B cell (primary cell): ENCODE measurements around the gene SNCA. TPM values are rescaled to one million over a fixed set of nuclear protein-coding genes. Genes with fewer than 3 reads are reported as not detected.

Experiments used
- ATAC-seq: fragments of 200-7000 bp; cut with Tn5 transposase; one replicate; pipeline ENCODE4 v1.10.0; 2021; ENCODE audit warnings: low read depth, mild to moderate bottlenecking, moderate number of reproducible peaks, moderate library complexity
- CTCF ChIA-PET: fragments of 350-600 bp; sonication (Branson Sonifier 250); formaldehyde crosslinking; loops from one replicate; lab custom pipeline; 2021; ENCODE audit warnings: antibody characterized with exemption, inconsistent platforms; lab: Charles Lee
- POLR2A ChIA-PET: fragments of 350-600 bp; sonication (Branson Sonifier 250); formaldehyde crosslinking; loops from one replicate; lab custom pipeline; 2021; ENCODE audit warnings: antibody characterized with exemption; lab: Charles Lee
- DNase-seq: peaks from one replicate; pipeline ENCODE4 v3.0.0; 2013
- H2AFZ ChIP-seq: 2 replicates; pipeline ENCODE4 v1.6.1; 2012; ENCODE audit warnings: mild to moderate bottlenecking, low read depth, low read length; ENCODE audit not compliant: insufficient read depth, poor library complexity, severe bottlenecking
- H3K27ac ChIP-seq, 2 donors: 1 replicate in 1 of 2; 2 replicates in 1 of 2; pipeline ENCODE4 v1.5.1; 2012 to 2013; ENCODE audit warnings: low read length in 2 of 2, mild to moderate bottlenecking in 2 of 2, moderate library complexity in 1 of 2
- H3K27me3 ChIP-seq, 4 experiments: fragments of 200-600 bp in 1 of 4; sonication (generic) in 1 of 4; replicated peaks in 1 of 4; 1 replicate in 2 of 4; 2 replicates in 2 of 4; pipeline versions ENCODE4 v1.6.1 to v1.7.0; 2013 to 2016; ENCODE audit warnings: low read length in 3 of 4, mild to moderate bottlenecking in 2 of 4, mixed read lengths in 1 of 4, moderate library complexity in 1 of 4; ENCODE audit not compliant: insufficient read depth in 4 of 4, control insufficient read depth in 3 of 4; ENCODE audit errors: control extremely low read depth in 1 of 4
- H3K36me3 ChIP-seq, 2 experiments: replicated peaks in 1 of 2; 1 replicate in 1 of 2; 2 replicates in 1 of 2; pipeline versions ENCODE4 v1.6.1 to v1.7.1; 2013; ENCODE audit warnings: low read length in 1 of 2; ENCODE audit not compliant: insufficient read depth in 2 of 2, control insufficient read depth in 1 of 2; ENCODE audit errors: control extremely low read depth in 1 of 2, extremely low read depth in 1 of 2
- H3K4me1 ChIP-seq, 2 donors: fragments of 200-600 bp in 1 of 2; sonication (generic) in 1 of 2; 1 replicate in 1 of 2; 2 replicates in 1 of 2; pipeline versions ENCODE4 v1.5.1 to v1.6.1; 2013 to 2017; ENCODE audit warnings: low read length in 2 of 2; ENCODE audit not compliant: control insufficient read depth in 2 of 2, insufficient read depth in 2 of 2
- H3K4me2 ChIP-seq: replicated peaks from 2 replicates; pipeline ENCODE3; 2012; ENCODE audit warnings: mild to moderate bottlenecking, low read depth, low read length; ENCODE audit not compliant: poor library complexity, severe bottlenecking
- H3K4me3 ChIP-seq, 5 experiments: fragments of 200-600 bp in 1 of 5; sonication (generic) in 1 of 5; 1 replicate in 3 of 5; 2 replicates in 2 of 5; pipeline versions ENCODE4 v1.5.1 to v1.7.0; 2011 to 2016; ENCODE audit warnings: low read length in 4 of 5, mild to moderate bottlenecking in 4 of 5, low read depth in 2 of 5, control low read depth in 1 of 5, moderate library complexity in 1 of 5; ENCODE audit not compliant: insufficient read depth in 1 of 5; ENCODE audit errors: control extremely low read depth in 1 of 5, extremely low read depth in 1 of 5
- H3K79me2 ChIP-seq: fragments of 200-600 bp; sonication (generic); one replicate; pipeline ENCODE4 v1.6.0; 2016; ENCODE audit warnings: low read length; ENCODE audit not compliant: control insufficient read depth, insufficient read depth
- H3K9ac ChIP-seq: fragments of 200-600 bp; sonication (generic); 2 replicates; pipeline ENCODE4 v1.6.1; 2017; ENCODE audit warnings: mild to moderate bottlenecking, low read length, moderate library complexity
- H3K9me3 ChIP-seq, 3 donors: one replicate each; pipeline versions ENCODE4 v1.6.1 to v1.7.1; 2013; ENCODE audit warnings: low read length in 2 of 3; ENCODE audit not compliant: control insufficient read depth in 2 of 3, insufficient read depth in 1 of 3; ENCODE audit errors: control extremely low read depth in 1 of 3
- H4K20me1 ChIP-seq: 2 replicates; pipeline ENCODE4 v1.6.0; 2012; ENCODE audit warnings: mild to moderate bottlenecking, low read length; ENCODE audit not compliant: insufficient read depth, control insufficient read depth, poor library complexity, severe bottlenecking
- H3K27ac Mint-ChIP-seq: one replicate; pipeline ENCODE4 v1.8.0; 2021; ENCODE audit warnings: mixed read lengths
- H3K27me3 Mint-ChIP-seq: one replicate; pipeline ENCODE4 v1.8.0; 2021; ENCODE audit warnings: mixed read lengths
- H3K4me1 Mint-ChIP-seq: one replicate; pipeline ENCODE4 v1.8.0; 2021; ENCODE audit warnings: mixed read lengths
- H3K4me3 Mint-ChIP-seq: one replicate; pipeline ENCODE4 v1.8.0; 2021; ENCODE audit warnings: mixed read lengths
- H3K9me3 Mint-ChIP-seq: one replicate; pipeline ENCODE4 v1.8.0; 2022; ENCODE audit warnings: mixed read lengths; ENCODE audit not compliant: insufficient read depth
- CTCF ChIP-seq: fragments of 200-600 bp; IDR thresholded peaks from one replicate; pipeline ENCODE4 v1.8.0; 2022; ENCODE audit warnings: antibody characterized with exemption, mild to moderate bottlenecking
- EZH2 ChIP-seq: IDR thresholded peaks from 2 replicates; pipeline ENCODE4 v1.6.1; 2012; ENCODE audit warnings: borderline replicate concordance, low read depth, mild to moderate bottlenecking, moderate library complexity, low read length; ENCODE audit not compliant: insufficient read depth, poor library complexity, severe bottlenecking
- WGBS: methylation state at CpG from one replicate; pipeline ENCODE4 v1.1.5; 2013; ENCODE audit warnings: missing lambda C conversion rate; ENCODE audit not compliant: insufficient coverage; 5-methylcytosine and 5-hydroxymethylcytosine counted together
- intact Hi-C: fragments of 100-400 bp; cut with micrococcal nuclease; formaldehyde crosslinking; loops from one replicate; pipeline ENCODE4 v1.10.0; 2022
- polyA plus RNA-seq: library from polyadenylated mRNA; depleted of rRNA; stranded (reverse); fragments of >200 nt; gene quantifications from 2 replicates; pipeline ENCODE4 v1.2.3, GENCODE V29; 2012
- total RNA-seq, 2 donors: library from RNA; stranded (reverse); fragments of 120-200 nt in 1 of 2; gene quantifications; 1 replicate in 1 of 2; 2 replicates in 1 of 2; pipeline versions ENCODE4 v1.2.3 to v1.2.4, GENCODE V29; 2013 to 2022

The SNCA gene
- total and polyA plus RNA-seq, 2 donors (not counting 1 experiment from before 2014, with no cell fraction given) = 0.48 to 1.3 TPM

- DNase-seq (peak; percentile 20), ATAC-seq (no peak)
- peak overlapping the region; percentile 69 for H2AFZ ChIP-seq
- no peaks in the 10 kb centered on the region for H4K20me1 ChIP-seq
- H3K27ac ChIP-seq = no peak overlapping the region
- no peaks in the 10 kb centered on the region for H3K36me3 ChIP-seq
- H3K9me3 Mint-ChIP-seq = no peaks in the 10 kb centered on the region
- H3K9ac ChIP-seq = peak overlapping the region; percentile 56
- H3K27me3 ChIP-seq = peaks cover 0 to 31% (median 28%) of the 10 kb centered on the region in 4 experiments
- H3K4me3 ChIP-seq = peak overlapping the region in 4 of 5 experiments; percentile 51 to 55 (median 54)
- H3K4me1 Mint-ChIP-seq = peaks cover 19% of the 10 kb centered on the region
- WGBS = 6% methylated on average over 4 of the region's 8 CpGs
- H3K27me3 Mint-ChIP-seq = peaks cover 51% of the 10 kb centered on the region
- H3K4me2 ChIP-seq = peak overlapping the region; percentile 88
- ChIA-PET CTCF (no interaction called here), POLR2A (no interaction called here)
- H3K79me2 ChIP-seq = no peaks in the 10 kb centered on the region
- intact Hi-C loops = no loop called here
- peaks cover 22 to 24% of the 10 kb centered on the region in 2 donors for H3K4me1 ChIP-seq
- TF ChIP-seq CTCF (no peak), EZH2 (no peak)
- no peak overlapping the region for H3K27ac Mint-ChIP-seq
- peak overlapping the region; percentile 82 for H3K4me3 Mint-ChIP-seq
- H3K9me3 ChIP-seq = peaks cover 0 to 15% (median 0%) of the 10 kb centered on the region in 3 donors
Measured at GRCh38 chr4:89837993-89838390, 1.0 kb upstream of the SNCA start.

- ChIA-PET CTCF (no interaction called here), POLR2A (no interaction called here)
- WGBS = 2% methylated on average over 21 of the region's 30 CpGs
- H3K27ac ChIP-seq = no peak overlapping the region
- H3K36me3 ChIP-seq = no peaks in the 10 kb centered on the region
- H3K27me3 ChIP-seq = peaks cover 0 to 31% (median 28%) of the 10 kb centered on the region in 4 experiments
- Mint-ChIP-seq H3K4me1 (peaks cover 19% of the 10 kb centered on the region), H3K27me3 (peaks cover 51% of the 10 kb centered on the region), H3K9me3 (no peaks in the 10 kb centered on the region), H3K27ac (no peak overlapping the region), H3K4me3 (peak overlapping the region; percentile 82)
- H3K9ac ChIP-seq = peak overlapping the region; percentile 56
- intact Hi-C loops = no loop called here
- TF ChIP-seq EZH2 (no peak), CTCF (no peak)
- DNase-seq (peak; percentile 36), ATAC-seq (no peak)
- H3K79me2 ChIP-seq = no peaks in the 10 kb centered on the region
- H3K4me2 ChIP-seq = peak overlapping the region; percentile 88
- no peaks in the 10 kb centered on the region for H4K20me1 ChIP-seq
- H3K9me3 ChIP-seq = peaks cover 0 to 15% (median 0%) of the 10 kb centered on the region in 3 donors
- H3K4me1 ChIP-seq = peaks cover 22 to 24% of the 10 kb centered on the region in 2 donors
- H3K4me3 ChIP-seq = peak overlapping the region; percentile 34 to 55 (median 54)
- peak overlapping the region; percentile 69 for H2AFZ ChIP-seq
Measured at GRCh38 chr4:89837385-89837992, 528 bp upstream of the SNCA start.
